HT-29 (cell line): Measurements from ENCODE around the gene AOPEP. TPM values are rescaled to one million over a fixed set of nuclear protein-coding genes. Genes with fewer than 3 reads are reported as not detected.

Experiments used
- DNase-seq: peaks from one replicate; pipeline ENCODE4 v3.0.0-alpha.2; 2015; ENCODE audit warnings: low spot score
- total RNA-seq: library from RNA; depleted of rRNA; stranded (reverse); fragments of >200 nt; shearing (Covaris generic); gene quantifications from 2 replicates; pipeline ENCODE4 v1.2.3, GENCODE V29; 2014

The AOPEP gene
- total RNA-seq, 1 experiment from 2014 or later, result 19.9 TPM

DNA sequence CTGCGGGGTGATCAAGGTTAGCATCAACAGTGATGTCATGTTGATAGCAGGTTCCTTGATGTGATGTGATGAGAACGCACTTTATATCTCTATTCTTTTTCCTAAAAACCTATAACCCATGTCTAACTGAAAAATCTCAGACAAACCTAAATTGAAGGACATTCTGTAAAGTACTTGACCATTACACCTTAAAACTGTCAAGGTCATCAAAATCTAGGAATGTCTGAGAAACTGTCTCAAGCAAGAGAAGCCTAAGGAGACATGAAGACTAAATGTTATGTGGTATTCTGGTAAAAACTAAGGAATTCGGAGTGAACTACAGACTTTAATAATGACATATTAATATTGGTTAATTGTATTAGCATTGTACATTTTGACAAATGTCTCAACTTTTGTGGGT, 170.0 kb downstream of the AOPEP start:
- no peak for DNase-seq

GRCh38 chr9:94899464-94900221, 173.1 kb downstream of the AOPEP start:
- no peak for DNase-seq

- no peak for DNase-seq
Observed at GRCh38 chr9:94900222-94901018, 173.9 kb downstream of the AOPEP start.

DNA sequence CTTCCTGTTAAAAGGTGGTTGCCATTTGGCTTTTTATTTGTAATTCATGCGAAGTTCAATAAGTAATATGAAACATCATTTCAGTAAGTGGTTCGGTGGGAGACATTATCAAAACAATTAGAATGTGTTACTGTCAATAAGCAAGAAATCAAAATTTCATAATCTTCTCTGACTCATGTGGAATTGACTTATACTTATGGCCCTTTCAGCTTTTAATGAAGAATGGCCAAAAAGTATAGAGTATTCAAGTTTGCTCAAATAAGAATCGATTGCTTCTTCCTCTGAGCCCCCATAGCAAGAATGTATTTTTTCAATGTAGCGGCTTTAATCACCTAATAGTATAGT, 174.5 kb downstream of the AOPEP start:
- no peak for DNase-seq

- DNase-seq, result no peak
Observed at GRCh38 chr9:94903961-94904421, 177.5 kb downstream of the AOPEP start.

GRCh38 chr9:94904806-94905205, 178.3 kb downstream of the AOPEP start:
- no peak for DNase-seq

- DNase-seq, result no peak
Observed at GRCh38 chr9:94905606-94906005, 179.1 kb downstream of the AOPEP start.

DNA sequence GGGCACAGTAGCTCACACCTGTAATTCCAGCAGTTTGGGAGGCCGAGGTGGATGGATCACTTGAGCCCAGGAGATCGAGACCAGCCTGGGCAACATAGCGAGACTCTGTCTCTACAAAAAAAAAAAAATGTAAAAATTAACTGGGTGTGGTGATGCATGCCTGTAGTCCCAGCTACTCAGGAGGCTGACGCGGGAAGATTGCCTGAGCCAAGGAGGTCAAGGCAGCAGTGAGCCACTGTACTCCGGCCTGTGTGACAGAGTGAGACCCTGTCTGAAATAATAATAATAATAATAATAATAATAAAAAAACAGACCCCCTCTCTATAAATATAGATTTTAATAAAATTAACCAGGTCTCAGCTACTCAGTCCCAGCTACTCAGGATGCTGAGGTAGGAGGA, 179.7 kb downstream of the AOPEP start:
- no peak for DNase-seq

GRCh38 chr9:94906713-94907112, 180.2 kb downstream of the AOPEP start:
- no peak for DNase-seq

DNA sequence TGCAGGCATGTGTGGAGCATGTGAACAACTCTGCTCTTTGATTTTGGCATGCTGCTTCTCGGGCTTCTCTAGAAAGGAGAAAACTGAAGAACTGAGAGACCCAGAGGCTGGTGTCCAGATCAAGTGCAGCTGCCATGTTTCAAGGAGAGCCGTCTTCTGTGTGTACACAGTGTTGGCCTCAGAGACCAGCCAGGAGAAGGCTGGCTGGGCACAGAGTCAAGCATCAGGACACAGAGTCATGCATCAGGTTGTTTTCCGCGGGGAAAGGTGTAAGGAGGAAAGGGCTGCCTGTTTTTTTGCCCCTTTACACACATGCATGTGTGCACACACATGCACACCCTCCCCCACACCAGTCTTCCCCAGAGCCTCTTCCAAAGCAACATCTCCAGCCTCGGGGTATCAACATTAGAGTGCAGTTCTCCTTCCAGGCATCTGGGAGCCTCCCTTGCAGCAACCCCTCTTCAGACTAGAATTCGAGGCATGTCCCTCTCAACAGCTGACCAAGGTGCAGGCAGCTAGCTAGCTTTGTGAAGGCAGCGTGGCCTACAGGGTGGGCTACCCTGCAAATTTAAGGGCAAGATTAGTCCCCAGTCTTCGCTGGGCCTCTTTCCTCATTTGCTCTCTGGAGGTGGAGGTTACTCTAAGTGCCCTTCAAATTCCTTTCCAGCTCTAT, 180.9 kb downstream of the AOPEP start:
- DNase-seq, result no peak

DNA sequence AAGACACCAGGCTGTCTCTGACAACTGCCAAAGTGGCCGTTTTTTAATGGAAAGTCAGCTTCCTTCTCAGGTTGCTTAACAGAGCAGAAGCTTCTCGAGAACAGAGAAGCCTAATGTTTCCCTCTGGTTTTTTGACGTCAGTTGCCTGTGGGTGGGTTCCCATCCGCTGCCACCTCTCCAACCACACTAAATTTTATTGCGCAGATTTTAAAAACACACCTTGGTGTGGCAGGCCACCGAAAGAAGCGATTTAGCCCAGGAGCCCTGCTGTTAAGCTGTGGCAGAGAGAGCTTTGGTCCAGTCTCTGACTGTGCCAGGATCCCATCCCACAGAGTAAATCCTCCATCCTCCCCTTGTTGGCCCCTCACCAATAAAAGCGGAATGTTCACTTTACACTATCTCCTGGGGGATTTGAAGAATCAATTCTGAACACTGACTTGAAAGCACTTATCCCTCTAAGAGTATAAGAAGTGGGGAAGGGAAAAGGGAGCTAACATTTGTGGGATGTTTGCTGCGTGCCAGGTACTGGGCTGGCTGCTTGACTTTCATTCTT, 181.6 kb downstream of the AOPEP start:
- DNase-seq, result no peak

DNA sequence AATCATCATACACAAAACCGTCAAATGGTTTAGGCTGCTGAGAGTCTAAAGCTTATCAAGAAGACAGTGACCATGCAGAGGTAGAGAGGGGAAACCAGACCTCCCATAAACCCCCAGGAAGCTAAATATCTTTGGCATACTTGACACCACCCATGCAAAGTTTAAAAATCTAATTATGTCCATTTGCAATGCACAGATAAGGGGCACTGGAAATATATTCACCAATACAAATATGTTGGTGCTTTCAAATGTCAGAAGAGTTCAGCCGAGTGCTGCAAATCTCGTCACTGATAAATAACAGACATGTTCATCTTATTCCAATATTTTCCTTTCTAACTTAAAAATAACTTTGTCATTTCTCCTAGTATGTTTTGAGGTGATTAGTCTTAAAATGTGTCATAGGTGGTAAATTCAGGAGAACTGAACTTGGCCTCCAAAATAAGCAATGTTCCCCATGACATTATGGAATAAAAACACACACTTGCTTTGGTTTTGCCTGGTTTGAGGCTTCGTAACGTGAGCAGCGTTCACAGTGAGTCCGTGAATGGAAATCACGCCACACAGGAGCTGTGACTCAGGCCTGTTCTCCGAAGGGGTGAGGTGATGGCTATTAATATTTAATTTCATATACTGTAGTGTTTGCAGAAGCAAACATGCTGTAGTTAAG, 182.2 kb downstream of the AOPEP start:
- peak; percentile 84 for DNase-seq

GRCh38 chr9:94909250-94909894, 182.9 kb downstream of the AOPEP start:
- DNase-seq, result peak; percentile 72

DNA sequence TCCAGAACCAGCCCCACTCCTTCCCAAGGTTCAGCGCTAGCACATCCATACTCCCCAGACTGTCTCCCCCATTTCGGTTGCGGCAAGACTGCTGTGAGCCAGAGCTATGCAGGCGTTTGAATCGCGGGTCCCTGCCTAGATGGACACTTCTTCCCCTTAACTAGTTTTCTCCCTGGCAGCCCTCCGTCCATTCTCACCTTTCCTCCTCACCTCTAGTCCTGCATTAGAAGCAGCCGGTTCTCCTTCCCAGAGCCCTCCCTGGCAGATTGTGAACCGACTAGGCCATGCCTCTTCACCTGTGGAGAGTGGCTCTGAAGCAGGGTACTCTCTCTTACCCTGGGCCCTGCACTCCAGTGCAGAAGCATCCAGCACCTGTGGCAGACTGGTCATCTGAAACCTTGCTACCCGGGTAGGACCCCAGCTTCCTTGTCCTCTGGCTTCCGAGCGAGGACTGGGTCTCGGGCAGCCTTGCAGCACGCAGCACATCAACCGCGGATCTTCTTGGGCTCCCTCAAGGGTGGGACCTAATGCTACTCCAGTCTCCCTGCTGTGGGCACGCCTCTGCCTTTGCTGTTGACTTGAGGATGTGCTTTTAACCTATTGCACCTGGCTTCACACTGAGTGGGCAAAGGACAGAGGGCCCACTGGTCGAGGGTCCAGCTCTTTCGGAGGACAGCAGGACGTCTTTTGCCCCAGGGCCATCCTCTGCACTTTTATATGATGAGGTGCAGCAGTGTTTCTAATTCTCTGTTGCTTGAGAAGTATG, 183.6 kb downstream of the AOPEP start:
- no peak for DNase-seq

DNA sequence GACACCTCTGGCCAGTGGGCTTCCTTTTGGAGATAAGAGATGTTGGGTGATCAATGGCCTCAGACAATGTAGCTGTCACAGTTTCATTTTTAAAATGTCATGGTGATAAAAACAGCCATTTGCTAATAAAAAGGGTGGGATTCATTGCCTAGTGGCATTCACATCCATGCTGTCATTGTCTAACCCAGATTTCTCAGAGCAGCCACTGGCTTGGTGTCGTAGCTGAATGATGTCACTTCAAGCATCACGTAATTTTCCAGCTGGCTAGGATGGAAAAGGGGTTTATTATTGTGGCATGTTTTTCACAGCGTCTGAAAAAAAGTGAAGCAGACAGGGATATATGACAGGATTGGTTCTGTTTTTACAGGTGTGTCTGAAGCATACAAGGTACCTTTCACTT, 184.7 kb downstream of the AOPEP start:
- DNase-seq, result no peak

DNA sequence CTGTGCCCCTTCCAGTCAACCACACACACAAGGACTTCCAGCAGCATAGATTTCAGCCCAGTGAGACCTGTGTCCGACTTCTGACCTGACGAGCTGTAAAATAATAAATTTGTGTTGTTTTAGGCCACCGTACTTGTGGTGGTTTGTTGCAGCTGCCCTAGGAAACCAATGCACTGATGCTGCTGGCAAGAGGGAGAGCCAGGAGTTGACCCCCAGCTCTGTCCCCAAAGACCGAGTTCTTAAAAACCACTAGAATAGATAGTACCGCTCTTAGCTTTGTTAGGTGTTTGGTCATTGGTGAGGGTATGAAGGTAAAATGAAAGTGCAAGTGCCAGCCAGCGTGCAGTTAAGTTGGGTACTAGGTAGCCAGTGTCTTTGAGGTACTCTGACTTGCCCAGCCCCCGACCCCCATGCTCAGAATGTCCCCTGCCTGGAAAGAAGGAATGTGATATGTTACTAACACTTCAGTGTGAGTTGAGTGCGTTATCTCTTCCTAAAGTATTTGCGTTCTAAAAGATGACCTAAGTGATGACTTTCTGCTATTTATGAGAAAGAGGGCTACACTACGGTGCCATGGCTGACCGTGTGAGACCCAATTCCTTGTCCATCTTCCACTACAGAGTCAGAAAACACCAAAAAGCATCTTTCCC, 185.6 kb downstream of the AOPEP start:
- no peak for DNase-seq

- peak; percentile 77 for DNase-seq
Observed at GRCh38 chr9:94912700-94913249, 186.3 kb downstream of the AOPEP start.

DNA sequence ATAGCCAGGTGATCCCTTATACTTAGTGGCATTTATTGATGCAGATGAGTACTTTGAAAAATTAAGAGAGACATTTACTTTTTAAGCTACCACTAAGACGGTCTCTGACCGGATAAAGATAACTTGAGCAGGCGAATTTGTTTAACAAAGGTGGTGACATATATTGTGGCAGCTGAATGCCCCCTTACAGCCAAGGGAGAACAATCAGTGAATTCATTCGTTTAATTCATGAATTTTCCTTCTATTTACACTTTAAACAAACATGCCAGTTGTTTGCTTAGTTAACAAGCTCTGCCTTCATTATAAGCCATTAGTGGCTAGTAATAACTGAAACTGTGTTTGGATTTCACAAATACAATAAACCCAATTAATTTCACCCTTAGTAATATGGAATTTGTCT, 187.1 kb downstream of the AOPEP start:
- DNase-seq, result peak; percentile 58
